HG02981 (cell line): ENCODE data around the gene FOXJ3.

Source experiments
- ATAC-seq: cut with Tn5 transposase; IDR thresholded peaks from one replicate; pipeline ENCODE4 v1.9.1; 2021; ENCODE audit warnings: mild to moderate bottlenecking, moderate library complexity; ENCODE audit not compliant: unreplicated experiment

The FOXJ3 gene

GRCh38 chr1:42170779-42171621 lies 164.0 kb downstream of the FOXJ3 start:
- no peak for ATAC-seq

DNA sequence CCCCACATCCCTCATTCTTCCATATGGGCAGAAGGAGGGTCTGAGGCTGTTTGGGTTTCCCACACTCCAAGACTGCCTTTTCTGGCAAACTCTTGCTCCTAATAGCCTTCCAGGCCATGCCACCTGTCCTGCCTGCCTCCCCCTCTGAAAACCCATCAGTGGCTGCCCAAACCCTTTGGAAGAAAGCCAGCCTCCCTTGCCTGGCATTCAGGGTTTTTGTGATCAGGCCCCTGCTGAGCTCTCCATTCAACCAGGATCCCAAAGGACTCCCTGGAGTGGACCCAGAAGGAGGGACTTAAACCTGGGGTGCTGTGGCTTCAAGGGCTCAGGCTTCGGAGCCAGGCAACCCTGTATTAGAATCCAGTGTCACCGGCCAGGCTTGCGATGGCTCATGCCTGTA lies 166.3 kb downstream of the FOXJ3 start:
- no peak for ATAC-seq

DNA sequence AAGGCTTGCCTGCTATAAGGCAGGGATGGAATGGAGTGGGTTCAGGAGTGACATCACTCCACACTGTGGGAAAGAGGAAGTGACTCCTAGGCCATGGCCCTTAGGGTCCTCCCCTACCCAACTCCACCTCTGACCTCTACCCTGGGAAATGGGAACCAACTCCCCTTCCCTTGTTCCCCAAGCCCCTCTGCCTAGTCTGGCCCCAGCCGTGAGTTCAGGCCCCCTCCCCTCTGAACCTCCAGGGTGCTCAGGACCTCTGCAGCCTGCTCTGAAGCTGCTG lies 166.7 kb downstream of the FOXJ3 start:
- no peak for ATAC-seq

DNA sequence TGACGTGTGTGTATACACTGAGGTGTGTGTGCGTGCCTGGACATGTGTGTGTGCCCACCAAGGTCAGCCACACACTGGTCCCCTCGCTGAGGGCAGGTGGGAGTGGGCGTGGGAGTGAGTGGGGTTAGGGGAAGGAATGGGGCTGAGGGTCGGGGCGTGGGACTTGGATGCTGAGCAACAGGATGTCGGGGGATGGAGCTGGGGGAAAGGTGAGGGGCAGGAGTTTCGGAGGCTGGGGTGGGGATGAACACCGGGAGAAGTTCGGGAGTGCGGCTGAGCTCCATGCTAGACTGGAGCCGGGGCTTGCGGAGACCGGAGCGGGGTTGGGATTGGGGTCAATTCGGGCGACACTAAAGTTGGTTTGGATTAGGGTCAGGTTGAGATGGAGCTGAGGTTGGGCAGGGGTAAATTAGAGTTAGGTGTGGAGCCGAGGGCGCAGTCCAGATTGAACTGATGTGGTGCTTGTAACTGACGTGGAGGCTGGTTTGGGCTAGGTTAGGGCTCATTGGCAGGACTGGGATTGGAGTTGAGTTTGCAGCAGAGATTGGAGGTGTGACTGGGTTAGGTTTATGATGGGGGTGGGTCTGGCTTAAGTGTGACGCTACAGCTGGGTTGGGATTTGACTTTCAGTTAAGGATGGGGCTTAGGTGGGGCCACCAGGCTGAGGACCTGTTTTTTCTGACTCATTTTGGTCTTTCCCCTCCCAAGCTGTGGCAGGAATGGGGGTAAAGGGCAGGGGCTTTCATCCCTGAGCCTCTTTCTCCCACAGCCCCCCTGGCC lies 167.2 kb downstream of the FOXJ3 start:
- no peak for ATAC-seq

DNA sequence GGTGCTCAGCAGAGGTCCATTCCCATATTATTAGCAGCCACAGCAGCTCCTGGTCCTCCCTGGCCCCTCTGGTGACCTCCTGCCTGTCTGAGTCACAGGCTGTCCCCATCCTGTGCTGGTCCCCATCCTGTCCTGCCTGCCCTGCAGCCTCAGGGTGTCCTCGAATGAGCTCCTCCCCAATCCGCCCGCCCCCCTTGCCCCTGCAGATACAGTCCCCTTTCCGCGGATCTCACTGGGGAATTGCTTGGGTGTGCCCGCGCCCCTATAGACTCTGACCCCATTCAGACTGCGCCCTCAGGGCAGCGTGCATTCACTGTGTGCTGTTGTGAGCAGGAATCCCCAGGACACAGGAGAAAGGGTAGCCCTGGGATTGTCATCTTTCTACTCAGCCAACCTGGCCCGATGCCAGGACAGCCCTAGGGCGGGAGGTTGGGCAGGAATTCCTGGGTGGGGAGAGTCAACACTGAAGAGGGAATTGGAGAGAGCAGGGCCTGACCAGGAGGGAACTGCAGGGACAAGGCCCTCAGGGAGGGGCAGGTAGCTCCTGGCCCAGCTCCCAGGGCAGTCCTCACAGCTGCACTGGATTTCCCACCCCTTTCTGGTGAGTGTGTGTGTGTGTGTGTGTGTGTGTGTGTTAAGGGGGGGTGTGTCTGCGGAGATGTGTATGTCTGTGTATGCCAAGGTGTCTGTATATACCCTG lies 169.4 kb downstream of the FOXJ3 start:
- no peak for ATAC-seq

DNA sequence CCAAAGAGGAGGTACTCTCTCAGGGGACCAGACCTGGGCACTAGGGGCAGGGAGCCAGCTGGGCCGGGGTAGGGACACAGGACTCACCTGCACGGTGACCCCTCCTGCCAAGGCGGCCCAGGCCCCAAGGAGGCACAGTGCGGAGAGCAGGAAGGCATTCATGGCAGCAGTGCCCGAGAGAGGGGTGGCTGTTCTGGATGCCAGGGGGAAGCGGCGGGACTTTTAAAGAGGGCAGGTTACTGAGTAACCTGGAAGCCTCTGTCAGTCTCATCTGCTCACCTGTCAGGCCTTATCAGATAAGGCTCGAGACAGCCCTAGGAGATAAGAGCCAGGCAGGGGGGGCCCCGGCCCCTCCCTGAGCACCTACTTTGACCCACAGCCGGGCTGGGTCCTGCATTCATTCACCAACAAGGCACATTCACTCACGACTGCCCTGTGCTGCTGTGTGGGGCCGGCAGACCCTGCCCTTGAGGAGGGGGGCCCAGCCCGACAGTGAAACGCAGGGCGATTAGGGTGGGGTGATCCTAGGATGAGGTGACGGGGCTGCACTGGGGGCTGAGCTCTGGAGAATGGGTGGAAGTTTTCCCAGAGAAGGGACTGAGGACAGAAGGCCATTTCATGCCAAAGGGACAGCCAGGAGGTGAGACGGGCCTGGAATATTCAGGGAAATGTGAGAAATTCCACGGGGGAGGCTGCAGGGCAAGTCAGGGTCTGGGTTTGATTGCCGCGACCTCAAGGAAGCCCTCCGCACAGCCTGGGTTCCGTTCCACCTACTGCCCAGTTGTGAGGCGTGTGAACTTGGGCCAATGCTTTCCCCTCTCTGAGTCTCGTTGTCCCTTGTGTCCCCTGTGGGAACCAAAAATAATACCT lies 170.2 kb downstream of the FOXJ3 start, which contains the start of gene GUCA2A:
Gene GUCA2A, minus strand, starts transcription at position 195 of the 870 bp plus-strand sequence. Its CDS starts 33 bp downstream, at position 162.
- no peak for ATAC-seq

GRCh38 chr1:42163536-42164503 lies 171.2 kb downstream of the FOXJ3 start:
- ATAC-seq = no peak

DNA sequence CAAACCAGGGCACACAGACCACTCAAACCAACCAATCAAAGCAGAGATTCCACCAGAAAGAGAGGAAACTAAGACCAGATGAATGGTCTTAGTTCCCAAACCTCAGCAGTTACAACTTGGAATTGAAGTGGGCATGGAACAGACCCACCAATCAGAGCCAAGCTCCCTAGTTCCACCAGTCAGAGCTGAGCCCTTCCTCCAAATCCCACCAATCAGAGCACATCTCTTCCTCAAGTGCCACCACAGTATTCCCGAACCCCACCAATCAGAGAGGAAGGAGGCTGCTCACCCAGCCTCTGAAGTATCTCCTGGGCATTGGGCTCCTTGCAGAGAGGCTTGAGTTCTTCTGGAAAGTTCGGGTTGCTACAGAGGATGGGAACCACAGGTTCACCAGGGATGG lies 171.9 kb downstream of the FOXJ3 start:
- no peak for ATAC-seq

- ATAC-seq = no peak
Observed at GRCh38 chr1:42162181-42162580, 172.9 kb downstream of the FOXJ3 start.

DNA sequence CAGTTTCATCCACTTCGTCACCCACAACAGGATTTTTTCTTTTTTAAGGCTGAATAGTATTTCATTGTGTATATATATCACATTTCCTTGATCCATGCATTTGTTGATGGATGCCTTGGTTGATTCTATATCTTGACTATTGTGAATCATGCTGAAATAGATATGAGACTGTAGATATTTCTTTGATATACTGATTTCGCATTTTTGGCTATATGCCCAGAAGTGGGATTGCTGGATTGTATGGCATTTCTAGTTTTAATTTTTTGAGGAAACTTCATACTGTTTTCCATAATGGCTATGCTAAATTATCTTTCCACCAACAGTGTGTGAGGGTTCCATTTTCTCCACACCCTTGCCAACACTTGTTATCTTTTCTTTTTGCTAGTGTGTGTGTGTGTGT lies 176.8 kb downstream of the FOXJ3 start:
- ATAC-seq = no peak

- ATAC-seq = no peak
Observed at GRCh38 chr1:42157667-42158066, 177.4 kb downstream of the FOXJ3 start.

- no peak for ATAC-seq
Observed at GRCh38 chr1:42155362-42155761, 179.7 kb downstream of the FOXJ3 start.

DNA sequence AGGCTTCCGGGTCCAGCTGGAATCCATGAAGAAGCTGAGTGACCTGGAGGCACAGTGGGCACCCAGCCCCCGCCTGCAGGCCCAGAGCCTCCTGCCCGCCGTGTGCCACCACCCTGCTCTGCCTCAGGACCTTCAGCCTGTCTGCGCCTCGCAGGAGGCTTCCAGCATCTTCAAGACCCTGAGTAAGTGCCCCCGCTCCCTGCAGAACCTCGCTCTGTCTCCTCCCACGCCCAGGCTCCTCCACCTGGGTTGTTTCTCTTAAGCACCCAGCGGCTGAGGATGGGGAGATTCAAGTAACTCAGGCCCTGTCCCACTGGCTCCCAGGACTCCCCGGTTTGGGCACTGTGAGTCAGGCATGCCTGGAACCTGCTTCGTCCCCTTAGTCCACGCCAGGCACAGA lies 180.3 kb downstream of the FOXJ3 start:
- no peak for ATAC-seq

DNA sequence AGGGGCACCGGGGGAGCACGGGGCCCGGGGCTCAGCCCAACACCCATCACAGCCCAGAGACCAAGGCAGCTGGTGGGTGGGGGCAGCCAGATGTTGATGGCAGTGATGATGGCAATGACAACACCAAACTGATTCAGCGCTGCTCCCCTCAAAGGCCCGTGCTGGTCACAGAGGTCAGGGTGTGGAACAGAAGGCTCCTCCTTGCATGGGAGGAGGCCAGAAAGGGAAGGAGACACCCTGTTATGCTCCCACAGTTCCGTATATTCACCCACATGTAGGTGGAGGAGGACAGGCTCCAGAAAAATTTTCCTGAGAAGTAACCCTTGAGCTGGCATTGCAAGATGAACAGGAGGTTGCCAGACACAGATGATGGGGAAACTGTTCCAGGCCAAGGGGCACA lies 181.4 kb downstream of the FOXJ3 start:
- ATAC-seq = no peak

GRCh38 chr1:42152907-42153600 lies 182.0 kb downstream of the FOXJ3 start, which contains the start of gene GUCA2B:
Gene GUCA2B (plus strand): TSS chr1:42153410. CDS start chr1:42153451, 41 bp downstream.
- no peak for ATAC-seq

- ATAC-seq = no peak
Observed at GRCh38 chr1:42152119-42152518, 182.9 kb downstream of the FOXJ3 start.

DNA sequence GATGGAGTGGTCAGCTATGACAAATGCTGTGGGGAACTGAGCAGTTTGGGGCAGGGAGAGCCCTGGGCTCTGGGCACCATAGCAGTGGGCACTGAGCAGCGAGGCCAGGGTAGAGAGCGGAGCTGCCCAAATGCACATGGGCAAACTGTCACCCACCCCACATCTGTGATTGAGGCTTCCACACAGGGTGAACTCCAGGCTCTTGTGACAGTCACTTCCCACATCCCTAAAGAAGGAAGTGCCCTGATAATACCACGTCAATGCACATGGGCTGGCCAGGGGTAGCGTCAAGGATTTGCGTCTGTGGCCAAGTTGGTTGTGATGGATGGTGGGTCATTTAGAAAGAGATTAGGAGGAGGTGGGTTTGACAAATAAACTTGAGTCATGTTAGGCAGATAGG lies 184.4 kb downstream of the FOXJ3 start:
- ATAC-seq = no peak

- no peak for ATAC-seq
Observed at GRCh38 chr1:42148166-42148565, 186.9 kb downstream of the FOXJ3 start.
